Measurements from ENCODE around the gene NOTUM.

DNA sequence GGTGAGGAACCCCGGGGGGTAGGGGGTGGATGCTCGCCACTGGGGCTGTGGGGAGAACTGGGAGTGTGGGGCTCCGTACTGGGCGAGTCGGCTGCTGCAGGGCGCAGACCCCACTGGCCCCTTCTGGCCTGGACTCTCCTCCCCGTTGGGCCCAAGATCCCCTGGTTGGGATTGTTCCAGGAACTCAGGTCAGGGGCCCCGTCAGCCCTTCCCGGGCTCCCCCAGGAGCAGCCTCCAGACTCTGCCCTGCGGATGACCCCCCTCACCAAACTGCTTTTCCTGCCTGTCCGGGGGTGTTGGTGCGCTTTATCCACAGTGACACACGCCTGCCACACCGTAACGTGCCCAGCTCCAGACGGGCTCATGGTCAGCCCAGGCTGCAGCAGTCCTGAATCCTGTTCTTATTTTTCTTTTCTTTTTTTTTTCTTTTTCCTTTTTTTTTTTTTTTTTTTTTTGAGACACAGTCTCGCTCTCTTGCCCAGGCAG lies 40.6 kb upstream of the NOTUM start:
- TF ChIP-seq TAF1 (IDR thresholded peaks at IDR 0.05; ENCODE audit: control insufficient read depth, extremely low read depth, insufficient read depth, low read length, severe bottlenecking) (no peak), SAFB2 (IDR thresholded peaks at IDR 0.05; ENCODE audit: borderline replicate concordance, low read depth, low read length, severe bottlenecking) (no peak), ZNF23 (CRISPR knock-in tag; IDR thresholded peaks at IDR 0.05) (no peak), POLR2A (conservative IDR thresholded peaks at IDR 0.05) (no peak), FOSL1 (tag; conservative IDR thresholded peaks at IDR 0.05) (no peak), SUPT5H (IDR thresholded peaks at IDR 0.05) (no peak), PCBP1 (IDR thresholded peaks at IDR 0.05; ENCODE audit: low read depth, low read length, poor library complexity, severe bottlenecking) (no peak), CBX1 (IDR thresholded peaks at IDR 0.05; ENCODE audit: low read depth) (no peak), ZNF589 (CRISPR knock-in tag; IDR thresholded peaks at IDR 0.05; ENCODE audit: low read depth) (no peak)
- TF ChIP-seq, protein P1, sequence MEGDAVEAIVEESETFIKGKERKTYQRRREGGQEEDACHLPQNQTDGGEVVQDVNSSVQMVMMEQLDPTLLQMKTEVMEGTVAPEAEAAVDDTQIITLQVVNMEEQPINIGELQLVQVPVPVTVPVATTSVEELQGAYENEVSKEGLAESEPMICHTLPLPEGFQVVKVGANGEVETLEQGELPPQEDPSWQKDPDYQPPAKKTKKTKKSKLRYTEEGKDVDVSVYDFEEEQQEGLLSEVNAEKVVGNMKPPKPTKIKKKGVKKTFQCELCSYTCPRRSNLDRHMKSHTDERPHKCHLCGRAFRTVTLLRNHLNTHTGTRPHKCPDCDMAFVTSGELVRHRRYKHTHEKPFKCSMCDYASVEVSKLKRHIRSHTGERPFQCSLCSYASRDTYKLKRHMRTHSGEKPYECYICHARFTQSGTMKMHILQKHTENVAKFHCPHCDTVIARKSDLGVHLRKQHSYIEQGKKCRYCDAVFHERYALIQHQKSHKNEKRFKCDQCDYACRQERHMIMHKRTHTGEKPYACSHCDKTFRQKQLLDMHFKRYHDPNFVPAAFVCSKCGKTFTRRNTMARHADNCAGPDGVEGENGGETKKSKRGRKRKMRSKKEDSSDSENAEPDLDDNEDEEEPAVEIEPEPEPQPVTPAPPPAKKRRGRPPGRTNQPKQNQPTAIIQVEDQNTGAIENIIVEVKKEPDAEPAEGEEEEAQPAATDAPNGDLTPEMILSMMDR (IDR thresholded peaks at IDR 0.05 in 2 of 3, conservative IDR thresholded peaks at IDR 0.05 in 1 of 3; ENCODE audit: insufficient read depth in 2 of 3, low read depth in 1 of 3, low read length in 3 of 3) = no peak
